NCI-H748 (cell line): Measurements from ENCODE around the gene ACOT6.
A peak's percentile ranks its signal among the peaks of the same experiment; 100 is the strongest.
"Not testable (repeated sequence)": the region's sequence is repeated elsewhere in the genome, so short reads cannot be mapped to it uniquely, and the experiment has no call there.

Experiments used
- DNase-seq: peaks from one replicate; lab custom pipeline; 2025; ENCODE audit not compliant: unreplicated experiment; lab: John Stamatoyannopoulos, UW

ACOT6 gene, protein sequence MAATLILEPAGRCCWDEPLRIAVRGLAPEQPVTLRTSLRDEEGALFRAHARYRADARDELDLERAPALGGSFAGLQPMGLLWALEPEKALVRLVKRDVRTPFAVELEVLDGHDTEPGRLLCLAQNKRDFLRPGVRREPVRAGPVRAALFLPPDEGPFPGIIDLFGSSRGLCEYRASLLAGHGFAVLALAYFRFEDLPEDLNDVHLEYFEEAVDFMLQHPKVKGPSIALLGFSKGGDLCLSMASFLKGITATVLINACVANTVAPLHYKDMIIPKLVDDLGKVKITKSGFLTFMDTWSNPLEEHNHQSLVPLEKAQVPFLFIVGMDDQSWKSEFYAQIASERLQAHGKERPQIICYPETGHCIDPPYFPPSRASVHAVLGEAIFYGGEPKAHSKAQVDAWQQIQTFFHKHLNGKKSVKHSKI

DNA sequence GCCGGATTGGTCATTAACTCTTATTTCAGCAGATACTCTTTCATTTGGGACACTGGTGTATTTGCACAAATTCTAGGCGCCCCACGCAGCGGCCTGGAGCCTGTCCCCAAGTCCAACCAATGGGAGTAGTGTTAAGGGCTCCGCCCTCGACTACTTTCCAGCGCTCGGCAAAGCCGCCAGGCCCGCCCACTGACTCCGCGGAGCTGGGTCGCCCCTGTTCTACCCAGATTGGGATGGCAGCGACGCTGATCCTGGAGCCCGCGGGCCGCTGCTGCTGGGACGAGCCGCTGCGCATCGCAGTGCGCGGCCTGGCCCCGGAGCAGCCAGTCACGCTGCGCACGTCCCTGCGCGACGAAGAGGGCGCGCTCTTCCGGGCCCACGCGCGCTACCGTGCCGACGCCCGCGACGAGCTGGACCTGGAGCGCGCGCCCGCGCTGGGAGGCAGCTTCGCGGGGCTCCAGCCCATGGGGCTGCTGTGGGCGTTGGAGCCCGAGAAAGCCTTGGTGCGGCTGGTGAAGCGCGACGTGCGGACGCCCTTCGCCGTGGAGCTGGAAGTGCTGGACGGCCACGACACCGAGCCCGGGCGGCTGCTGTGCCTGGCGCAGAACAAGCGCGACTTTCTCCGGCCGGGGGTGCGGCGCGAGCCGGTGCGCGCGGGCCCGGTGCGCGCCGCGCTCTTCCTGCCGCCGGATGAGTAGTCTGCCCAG, at the start of gene ACOT6:
Gene ACOT6 (plus strand): TSS at position 179 of the 707 bp plus-strand sequence. CDS start 55 bp downstream, at position 234.
- peak; percentile 82 for DNase-seq

DNA sequence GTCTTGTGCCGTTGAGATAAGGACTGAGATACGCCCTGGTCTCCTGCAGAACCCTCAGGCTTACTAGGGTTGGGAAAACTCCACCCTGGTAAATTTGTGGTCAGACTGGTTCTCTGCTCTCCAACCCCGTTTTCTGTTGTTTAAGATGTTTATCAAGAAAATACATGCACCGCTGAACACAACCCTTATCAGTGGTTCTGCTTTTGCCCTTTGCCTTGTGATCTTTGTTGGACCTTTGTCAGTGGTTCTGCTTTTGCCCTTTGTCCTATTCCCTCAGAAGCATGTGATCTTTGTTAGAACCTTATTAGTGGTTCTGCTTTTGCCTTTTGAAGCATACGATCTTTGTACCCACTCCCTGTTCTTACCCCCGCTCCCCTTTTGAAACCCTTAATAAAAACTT, 49.6 kb upstream of the ACOT6 start:
- DNase-seq = not testable (repeated sequence)

DNA sequence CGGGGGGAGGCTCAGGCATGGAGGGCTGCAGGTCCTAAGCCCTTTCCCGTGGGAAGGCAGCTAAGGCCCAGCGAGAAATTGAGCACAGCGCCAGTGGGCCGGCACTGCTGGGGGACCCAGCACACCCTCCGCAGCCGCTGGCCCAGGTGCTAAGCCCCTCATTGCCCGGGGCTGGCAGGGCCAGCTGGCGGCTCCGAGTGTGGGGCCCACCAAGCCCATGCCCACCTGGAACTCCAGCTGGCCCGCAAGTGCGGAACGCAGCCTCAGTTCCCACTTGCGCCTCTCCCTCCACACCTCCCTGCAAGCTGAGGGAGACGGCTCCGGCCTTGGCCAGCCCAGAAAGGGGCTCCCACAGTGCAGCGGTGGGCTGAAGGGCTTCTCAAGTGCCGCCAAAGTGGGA, 45.9 kb upstream of the ACOT6 start:
- DNase-seq = not testable (repeated sequence)

DNA sequence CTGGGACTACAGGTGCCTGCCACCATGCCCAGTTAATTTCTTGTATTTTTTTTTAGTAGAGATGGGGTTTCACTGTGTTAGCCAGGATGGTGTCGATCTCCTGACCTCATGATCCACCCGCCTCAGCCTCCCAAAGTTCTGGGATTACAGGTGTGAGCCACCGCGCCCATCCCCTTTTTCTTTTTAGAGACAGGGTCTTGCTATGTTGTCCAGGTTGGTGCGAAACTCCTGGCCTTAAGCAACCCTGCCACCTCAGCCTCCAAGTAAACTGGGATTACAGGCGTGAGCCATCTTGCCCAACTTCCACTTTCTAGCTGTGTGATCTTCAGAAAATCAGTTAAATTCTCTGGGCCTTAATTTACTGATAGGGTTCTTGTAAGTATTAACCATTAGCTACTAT, 45.4 kb upstream of the ACOT6 start:
- DNase-seq = not testable (repeated sequence)

DNA sequence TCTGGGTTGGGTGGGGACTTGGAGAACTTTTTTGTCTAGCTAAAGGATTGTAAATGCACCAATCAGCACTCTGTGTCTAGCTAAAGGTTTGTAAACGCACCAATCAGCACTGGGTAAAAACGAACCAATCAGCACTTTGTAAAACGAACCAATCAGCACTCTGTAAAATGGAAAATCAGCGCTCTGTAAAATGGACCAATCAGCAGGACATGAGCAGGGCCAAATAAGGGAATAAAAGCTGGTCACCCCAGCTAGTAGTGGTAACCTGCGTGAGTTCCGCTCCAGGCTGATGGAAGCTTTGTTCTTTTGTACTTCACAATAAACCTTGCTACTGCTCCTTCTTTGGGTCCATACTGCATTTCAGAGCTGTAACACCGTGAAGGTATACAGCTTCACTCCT, 45.0 kb upstream of the ACOT6 start:
- DNase-seq = no peak

DNA sequence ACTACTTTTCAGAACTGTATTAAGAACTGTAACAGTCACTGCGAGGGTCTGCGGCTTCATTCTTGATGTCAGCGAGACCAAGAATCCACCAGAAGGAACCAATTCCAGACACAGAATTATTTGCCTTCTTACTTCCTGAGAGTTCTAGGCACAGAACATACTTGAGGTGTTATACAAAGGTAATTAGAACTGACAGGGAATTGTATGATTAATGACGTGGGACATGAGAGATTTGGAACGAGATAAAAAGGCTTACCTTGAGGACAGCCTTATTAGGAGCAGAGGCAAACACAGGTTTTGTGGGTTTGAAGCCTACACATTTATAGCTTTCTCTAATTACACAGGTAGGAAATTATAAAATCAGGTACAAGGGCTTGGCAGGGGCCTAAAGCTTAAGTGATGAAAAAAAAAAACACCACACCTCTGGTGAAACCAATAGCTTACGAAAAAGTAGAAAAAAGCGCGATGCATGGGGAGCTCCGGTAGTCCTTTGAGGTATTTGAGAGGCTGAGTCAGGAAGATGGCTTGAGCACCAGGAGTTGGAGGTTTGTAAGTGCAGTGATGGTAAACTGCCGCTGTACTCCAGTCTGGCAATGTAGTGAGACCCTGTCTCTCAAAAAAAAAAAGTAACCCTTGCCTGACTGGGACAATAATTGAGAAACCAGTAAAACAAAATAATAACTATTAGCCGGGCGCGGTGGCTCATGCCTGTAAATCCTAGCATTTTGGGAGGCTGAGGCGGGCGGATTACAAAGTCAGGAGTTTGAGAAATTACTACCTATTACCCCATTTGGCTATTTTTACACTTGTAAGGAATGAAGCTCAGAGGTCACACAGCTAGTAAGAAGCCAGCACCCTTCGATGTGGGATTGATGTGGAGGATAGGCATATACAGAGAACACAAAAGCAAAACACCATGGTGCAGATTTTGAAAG, 44.1 kb upstream of the ACOT6 start:
- peak; percentile 13 for DNase-seq

DNA sequence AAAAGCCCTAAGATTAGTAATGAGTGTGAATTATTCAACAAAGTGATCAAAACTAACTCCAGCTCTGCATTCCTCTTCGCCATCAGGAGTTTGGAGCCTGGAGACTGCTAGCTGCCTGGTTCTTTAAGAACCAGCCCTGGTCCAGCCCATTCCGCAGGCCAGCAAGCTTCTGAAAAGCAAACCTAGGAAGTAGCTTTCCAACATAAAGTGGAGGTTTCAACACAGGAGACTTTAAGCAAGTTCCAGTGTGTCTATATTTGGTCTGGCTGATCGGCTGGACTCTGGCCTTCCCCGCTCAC, 43.5 kb upstream of the ACOT6 start:
- DNase-seq = not testable (repeated sequence)

DNA sequence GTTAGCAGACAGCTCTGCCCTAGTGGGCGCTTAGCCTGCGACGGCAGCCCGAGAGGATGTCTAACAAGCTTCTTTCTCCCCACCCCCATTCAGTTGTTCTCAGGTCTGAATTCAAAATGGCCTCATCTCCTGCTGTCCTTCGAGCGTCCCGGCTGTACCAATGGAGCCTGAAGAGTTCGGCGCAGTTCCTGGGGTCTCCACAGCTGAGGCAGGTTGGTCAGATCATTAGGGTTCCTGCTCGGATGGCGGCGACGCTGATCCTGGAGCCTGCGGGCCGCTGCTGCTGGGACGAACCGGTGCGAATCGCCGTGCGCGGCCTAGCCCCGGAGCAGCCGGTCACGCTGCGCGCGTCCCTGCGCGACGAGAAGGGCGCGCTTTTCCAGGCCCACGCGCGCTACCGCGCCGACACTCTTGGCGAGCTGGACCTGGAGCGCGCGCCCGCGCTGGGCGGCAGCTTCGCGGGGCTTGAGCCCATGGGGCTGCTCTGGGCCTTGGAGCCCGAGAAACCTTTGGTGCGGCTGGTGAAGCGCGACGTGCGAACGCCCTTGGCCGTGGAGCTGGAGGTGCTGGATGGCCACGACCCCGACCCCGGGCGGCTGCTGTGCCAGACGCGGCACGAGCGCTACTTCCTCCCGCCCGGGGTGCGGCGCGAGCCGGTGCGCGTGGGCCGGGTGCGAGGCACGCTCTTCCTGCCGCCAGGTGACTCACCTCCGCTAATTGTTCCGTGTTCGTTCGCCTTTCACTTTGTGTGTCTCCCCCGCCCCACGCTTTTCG, 42.9 kb upstream of the ACOT6 start, which contains the start of gene ACOT2:
Gene ACOT2 (plus strand): TSS at position 29 of the 774 bp plus-strand sequence. CDS start 28 bp downstream, at position 57.
- peak; percentile 87 for DNase-seq

DNA sequence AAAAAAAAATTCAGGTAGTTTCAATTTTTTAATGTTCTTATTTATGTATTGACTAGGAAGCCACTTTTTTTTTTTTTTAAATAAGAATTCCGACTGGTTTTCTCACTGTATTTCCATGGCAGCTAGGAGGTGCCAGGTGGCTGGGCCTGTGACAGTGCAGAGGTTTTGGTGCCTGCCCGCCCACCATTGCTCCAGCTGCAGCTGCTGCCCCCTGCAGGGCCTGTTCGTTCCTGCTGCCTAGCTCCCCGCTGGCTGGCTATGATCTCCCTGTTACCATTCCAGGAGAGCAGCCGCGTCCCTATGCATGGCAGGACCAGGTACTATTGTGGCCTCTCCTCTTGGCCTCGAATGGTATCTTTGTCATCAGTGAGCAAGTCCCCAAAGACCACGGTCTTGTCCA, 41.4 kb upstream of the ACOT6 start:
- peak; percentile 55 for DNase-seq

DNA sequence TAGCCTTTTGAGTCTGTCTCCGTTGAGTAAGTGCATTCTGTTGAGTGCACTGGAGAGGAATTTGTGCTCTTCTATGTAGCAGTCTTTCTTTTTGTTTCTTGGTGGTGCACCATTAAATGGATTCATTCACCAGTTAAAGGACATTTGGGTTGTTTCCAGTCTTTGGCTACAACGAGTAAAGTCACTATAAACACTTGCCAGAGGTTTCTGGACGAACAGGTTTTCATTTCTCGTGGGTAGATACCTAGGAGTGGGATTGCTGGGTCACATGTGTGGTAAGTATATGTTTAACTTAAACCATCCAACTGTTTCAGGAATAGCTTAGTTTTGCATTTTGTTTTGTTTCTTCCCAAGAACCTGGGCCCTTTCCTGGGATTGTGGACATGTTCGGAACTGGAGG, 39.3 kb upstream of the ACOT6 start:
- DNase-seq = not testable (repeated sequence)

DNA sequence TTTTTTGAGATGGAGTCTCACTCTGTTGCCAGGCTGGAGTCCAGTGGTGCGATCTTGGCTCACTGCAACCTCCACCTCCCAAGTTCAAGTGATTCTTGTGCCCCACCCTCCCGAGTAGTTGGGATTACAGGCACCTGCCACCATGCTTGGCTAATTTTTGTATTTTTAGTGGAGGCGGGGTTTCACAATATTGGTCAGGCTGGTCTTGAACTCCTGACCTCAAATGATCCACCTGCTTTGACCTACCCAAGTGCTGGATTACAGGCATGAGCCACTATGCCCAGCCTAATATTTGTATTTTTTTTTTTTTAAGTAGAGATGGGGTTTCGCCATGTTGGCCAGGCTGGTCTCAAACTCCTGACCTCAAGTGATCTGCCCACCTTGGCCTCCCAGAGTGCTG, 38.6 kb upstream of the ACOT6 start:
- DNase-seq = not testable (repeated sequence)

DNA sequence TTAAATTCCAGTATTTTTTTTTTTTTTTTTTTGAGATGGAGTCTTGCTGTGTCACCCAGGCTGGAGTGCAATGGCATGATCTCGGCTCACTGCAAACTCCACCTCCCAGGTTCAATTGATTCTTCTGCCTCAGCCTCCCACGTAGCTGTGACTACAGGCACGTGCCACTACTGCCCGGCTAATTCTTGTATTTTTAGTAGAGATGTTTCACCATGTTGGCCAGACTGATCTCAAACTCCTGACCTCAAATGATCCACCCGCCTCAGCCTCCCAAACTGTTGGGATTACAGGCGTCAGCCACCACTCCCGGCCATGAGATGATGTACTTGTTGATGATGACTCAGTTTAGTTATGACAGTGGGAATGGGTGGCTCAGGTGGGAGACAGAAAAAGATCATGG, 38.1 kb upstream of the ACOT6 start:
- DNase-seq = not testable (repeated sequence)

DNA sequence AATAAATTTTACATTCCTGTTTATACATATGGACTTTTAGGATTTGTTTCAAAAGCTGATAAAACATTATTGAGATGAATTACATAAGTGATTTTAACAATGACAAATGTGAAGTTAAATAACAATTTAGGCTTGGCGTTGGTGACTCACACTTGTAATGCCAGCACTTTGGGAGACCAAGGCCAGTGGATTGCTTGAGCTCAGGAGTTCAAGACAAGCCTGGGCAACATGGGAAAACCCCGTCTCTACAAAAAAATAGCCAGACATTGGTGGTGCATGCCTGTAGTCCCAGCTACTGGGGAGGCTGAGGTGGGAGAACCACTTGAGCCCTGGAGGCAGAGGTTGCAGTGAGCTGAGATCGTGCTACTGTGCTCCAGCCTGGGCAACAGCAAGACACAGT, 35.9 kb upstream of the ACOT6 start:
- no peak for DNase-seq

DNA sequence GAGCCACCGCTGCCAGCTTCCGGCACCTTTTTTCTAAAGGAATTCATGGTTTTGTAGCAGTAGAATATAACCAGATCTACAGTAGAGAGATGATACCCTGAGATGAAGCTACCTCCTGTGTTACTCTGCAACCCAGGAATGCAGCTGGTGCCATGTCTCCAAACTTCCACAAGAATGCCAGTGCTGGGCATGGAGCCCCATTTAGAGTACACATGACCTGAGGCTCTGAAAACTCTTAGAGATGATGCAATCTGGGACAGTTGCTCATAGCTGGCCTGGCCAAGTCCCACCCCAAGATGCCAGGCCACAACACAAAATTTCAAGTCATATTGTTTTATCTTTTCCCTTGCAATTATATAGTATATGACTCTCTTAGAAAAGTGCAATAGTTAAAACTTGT, 35.1 kb upstream of the ACOT6 start:
- DNase-seq = not testable (repeated sequence)

DNA sequence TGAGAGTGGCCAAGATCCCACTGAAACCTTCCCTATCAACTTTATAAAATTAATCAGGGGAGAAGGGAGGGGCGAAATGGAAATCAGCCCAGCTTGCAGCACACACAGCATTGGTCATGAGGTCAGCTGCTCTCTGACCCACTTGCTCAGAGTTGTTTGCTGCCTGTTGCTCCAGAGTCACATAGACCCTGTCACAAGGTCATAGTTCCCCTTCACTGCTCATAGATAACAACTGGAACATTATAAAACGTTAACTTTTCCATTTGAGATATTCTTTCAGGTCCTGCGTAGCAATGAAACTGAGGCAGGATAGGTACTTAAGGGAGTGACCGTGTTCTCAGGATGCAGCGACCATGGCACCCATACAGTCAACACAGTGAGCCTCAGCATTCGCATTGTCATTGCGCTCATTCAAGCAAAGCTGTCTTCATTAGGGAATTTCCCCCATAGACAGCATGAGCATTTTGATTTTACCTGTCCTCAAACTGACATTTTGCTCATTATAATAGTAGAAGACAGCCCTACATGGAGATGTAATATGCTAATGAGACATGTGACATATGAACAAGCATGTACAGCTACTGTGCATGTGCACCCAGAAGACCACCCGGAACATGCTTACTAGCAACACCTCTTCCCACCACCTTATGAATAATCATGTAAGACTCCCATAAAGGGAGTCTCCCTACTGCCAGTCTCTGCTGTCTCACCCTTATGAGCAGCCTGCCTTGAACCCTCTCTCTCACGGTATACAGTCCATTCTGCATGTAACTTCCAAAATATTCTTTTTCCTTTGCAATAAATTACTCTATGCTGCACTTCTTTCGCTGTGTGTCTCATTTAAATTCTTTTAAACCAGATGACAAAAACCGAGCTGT, 30.0 kb upstream of the ACOT6 start:
- DNase-seq = not testable (repeated sequence)

DNA sequence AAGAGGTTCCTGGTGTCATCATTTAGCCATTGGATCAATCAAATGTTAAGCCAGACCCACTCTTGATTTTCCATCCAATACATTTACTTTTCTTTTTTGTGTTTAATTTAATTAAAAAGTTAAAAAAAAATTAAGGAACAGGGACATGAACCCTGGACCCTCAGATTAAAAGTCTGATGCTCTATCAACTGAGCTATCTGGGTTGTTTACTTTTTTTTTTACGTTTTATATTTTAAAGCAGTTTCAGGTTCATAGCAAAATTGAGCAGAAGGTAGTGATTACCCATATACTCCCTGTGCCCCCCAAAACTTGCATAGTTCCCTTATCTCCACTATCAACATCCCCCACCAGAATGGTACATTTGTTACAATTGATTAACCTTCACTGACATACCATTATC, 23.6 kb upstream of the ACOT6 start:
- DNase-seq = no peak

DNA sequence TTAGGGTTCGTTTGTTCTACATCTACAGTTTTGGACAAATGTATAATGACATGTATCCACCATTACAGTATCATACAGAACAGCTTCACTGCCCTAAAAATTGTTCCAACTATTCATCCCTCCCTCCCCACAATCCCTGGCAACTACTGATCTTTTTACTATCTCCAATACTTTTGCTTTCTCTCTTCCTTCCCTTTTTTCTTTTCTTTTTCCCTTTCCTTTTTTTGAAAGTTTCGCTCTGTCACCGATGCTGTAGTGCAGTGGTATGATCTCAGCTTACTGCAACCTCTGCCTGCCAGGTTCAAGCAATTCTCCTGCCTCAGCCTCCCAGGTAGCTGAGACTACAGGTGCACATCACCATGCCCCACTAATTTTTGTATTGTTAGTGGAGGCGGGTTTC, 23.2 kb upstream of the ACOT6 start:
- no peak for DNase-seq

DNA sequence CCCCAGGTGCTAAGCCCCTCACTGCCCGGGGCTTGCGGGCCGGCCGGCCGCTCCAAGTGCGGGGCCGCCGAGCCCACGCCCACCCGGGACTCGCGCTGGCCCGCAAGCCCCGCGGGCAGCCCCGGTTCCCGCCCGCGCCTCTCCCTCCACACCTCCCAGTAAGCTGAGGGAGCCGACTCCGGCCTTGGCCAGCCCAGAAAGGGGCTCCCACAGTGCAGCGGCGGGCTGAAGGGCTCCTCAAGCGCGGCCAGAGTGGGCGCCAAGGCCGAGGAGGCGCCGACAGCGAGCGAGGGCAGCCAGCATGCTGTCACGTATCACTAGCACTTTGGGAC, 21.7 kb upstream of the ACOT6 start:
- not testable (repeated sequence) for DNase-seq

DNA sequence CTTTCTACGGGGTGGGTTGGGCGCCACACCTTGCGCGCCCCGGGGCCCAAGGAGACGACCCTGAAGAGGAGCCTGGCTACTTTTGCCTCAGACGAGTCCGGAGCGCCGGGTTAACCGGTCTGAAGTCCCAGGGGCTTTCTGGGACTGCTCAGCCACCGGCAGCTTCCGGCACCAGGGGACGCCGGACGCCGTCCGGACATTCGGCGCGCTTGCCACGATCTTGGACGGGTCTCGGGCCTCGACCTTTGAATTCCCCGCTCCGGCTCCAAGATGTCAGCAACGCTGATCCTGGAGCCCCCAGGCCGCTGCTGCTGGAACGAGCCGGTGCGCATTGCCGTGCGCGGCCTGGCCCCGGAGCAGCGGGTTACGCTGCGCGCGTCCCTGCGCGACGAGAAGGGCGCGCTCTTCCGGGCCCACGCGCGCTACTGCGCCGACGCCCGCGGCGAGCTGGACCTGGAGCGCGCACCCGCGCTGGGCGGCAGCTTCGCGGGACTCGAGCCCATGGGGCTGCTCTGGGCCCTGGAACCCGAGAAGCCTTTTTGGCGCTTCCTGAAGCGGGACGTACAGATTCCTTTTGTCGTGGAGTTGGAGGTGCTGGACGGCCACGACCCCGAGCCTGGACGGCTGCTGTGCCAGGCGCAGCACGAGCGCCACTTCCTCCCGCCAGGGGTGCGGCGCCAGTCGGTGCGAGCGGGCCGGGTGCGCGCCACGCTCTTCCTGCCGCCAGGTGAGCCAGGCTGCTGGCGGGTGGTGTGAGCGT, 20.4 kb upstream of the ACOT6 start, which contains the start of gene ACOT4:
Gene ACOT4 (plus strand): TSS at position 184 of the 760 bp plus-strand sequence. CDS start 87 bp downstream, at position 271.
- DNase-seq = peak; percentile 77
